Endothelial cell of umbilical vein (primary cell): ENCODE data around the gene RAX.
A peak's percentile ranks its signal among the peaks of the same experiment; 100 is the strongest.

Experiments used
- CTCF ChIP-seq, 2 donors: IDR thresholded peaks; 1 replicate in 1 of 2; 2 replicates in 1 of 2; pipeline ENCODE4 v1.5.1; 2011; ENCODE audit warnings: low read length in 2 of 2, mild to moderate bottlenecking in 2 of 2, moderate library complexity in 2 of 2, control low read depth in 1 of 2, inconsistent platforms in 1 of 2, low read depth in 1 of 2; ENCODE audit not compliant: insufficient read depth in 1 of 2; ENCODE audit errors: extremely low read depth in 1 of 2
- EZH2 ChIP-seq: IDR thresholded peaks from 2 replicates; pipeline ENCODE4 v1.6.1; 2012; ENCODE audit warnings: borderline replicate concordance, low read depth, mild to moderate bottlenecking, moderate library complexity, low read length, inconsistent platforms; ENCODE audit not compliant: severe bottlenecking
- FOS ChIP-seq: IDR thresholded peaks from 2 replicates; pipeline ENCODE4 v1.6.1; 2011; ENCODE audit warnings: mild to moderate bottlenecking, low read length, moderate library complexity, borderline replicate concordance; ENCODE audit not compliant: insufficient read depth
- GATA2 ChIP-seq: IDR thresholded peaks from 2 replicates; pipeline ENCODE4 v1.7.0; 2011; ENCODE audit warnings: low read depth, mild to moderate bottlenecking, moderate library complexity, mixed read lengths, low read length; ENCODE audit not compliant: insufficient read length, insufficient read depth
- MYC ChIP-seq: IDR thresholded peaks from one replicate; pipeline ENCODE4 v1.6.1; 2011; ENCODE audit warnings: mild to moderate bottlenecking, low read depth, low read length
- POLR2A ChIP-seq: IDR thresholded peaks from 2 replicates; pipeline ENCODE4 v1.6.1; 2012; ENCODE audit warnings: low read depth, mild to moderate bottlenecking, control low read depth, low read length
- POLR2AphosphoS5 ChIP-seq: IDR thresholded peaks from 2 replicates; pipeline ENCODE4 v1.6.1; 2012; ENCODE audit warnings: low read depth, mild to moderate bottlenecking, control low read depth, low read length, moderate library complexity; ENCODE audit not compliant: insufficient read depth

- TF ChIP-seq CTCF (IDR thresholded peaks at IDR 0.05; ENCODE audit: extremely low read depth in 1 of 2, insufficient read depth in 1 of 2, low read depth in 1 of 2, low read length in 2 of 2) (no peak), EZH2 (peak; percentile 38), POLR2A (no peak), POLR2AphosphoS5 (no peak), MYC (no peak), FOS (no peak), GATA2 (no peak)
Measured at GRCh38 chr18:59265246-59265973, 7.8 kb downstream of the RAX start.
